ENCODE results near the gene ELF3.

The ELF3 gene

DNA sequence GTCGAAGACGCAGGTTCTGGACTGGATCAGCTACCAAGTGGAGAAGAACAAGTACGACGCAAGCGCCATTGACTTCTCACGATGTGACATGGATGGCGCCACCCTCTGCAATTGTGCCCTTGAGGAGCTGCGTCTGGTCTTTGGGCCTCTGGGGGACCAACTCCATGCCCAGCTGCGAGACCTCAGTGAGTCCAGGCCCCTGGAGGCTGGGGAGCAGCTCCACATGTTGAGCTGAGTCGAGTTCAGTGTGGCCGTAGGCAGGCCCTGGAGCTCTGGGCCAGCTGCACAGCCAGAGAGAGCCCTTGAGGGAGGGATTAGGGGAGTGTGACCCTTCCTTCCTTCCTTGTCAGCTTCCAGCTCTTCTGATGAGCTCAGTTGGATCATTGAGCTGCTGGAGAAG, 1.6 kb downstream of the ELF3 start:
- Histone ChIP-seq H3K4me1 (ENCODE audit: control insufficient read depth in 1 of 2, insufficient read depth in 2 of 2, low read length in 2 of 2) (no peaks in the 10 kb centered on the region), H3K27ac (ENCODE audit: low read length) (peak overlapping the region; percentile 97)

GRCh38 chr1:202012544-202013478, 2.4 kb downstream of the ELF3 start:
- no peaks in the 10 kb centered on the region for H3K4me1 ChIP-seq (ENCODE audit: control insufficient read depth in 1 of 2, insufficient read depth in 2 of 2, low read length in 2 of 2)
- no peaks in the 10 kb centered on the region for H3K9me3 ChIP-seq (ENCODE audit: control insufficient read depth in 1 of 2, low read length in 2 of 2)
- H3K36me3 ChIP-seq (ENCODE audit: control insufficient read depth in 1 of 2, insufficient read depth in 2 of 2, low read length in 2 of 2), result peaks cover 3 to 16% of the 10 kb centered on the region in 2 donors
- peak overlapping the region in 1 of 2 donors; percentile 72 for H3K4me3 ChIP-seq (ENCODE audit: low read depth in 1 of 2, low read length in 2 of 2)
- H3K27me3 ChIP-seq (ENCODE audit: low read depth, low read length), result no peaks in the 10 kb centered on the region
- H3K27ac ChIP-seq (ENCODE audit: low read length), result peak overlapping the region; percentile 97

More for the DNA sequence above, 1.6 kb downstream of the ELF3 start:
- Histone ChIP-seq H3K36me3 (ENCODE audit: control insufficient read depth in 1 of 2, insufficient read depth in 2 of 2, low read length in 2 of 2) (peaks cover 11 to 19% of the 10 kb centered on the region in 2 donors), H3K9me3 (ENCODE audit: control insufficient read depth in 1 of 2, low read length in 2 of 2) (no peaks in the 10 kb centered on the region), H3K27me3 (ENCODE audit: low read depth, low read length) (no peaks in the 10 kb centered on the region), H3K4me3 (ENCODE audit: low read depth in 1 of 2, low read length in 2 of 2) (peak overlapping the region in 1 of 2 donors; percentile 72)

DNA sequence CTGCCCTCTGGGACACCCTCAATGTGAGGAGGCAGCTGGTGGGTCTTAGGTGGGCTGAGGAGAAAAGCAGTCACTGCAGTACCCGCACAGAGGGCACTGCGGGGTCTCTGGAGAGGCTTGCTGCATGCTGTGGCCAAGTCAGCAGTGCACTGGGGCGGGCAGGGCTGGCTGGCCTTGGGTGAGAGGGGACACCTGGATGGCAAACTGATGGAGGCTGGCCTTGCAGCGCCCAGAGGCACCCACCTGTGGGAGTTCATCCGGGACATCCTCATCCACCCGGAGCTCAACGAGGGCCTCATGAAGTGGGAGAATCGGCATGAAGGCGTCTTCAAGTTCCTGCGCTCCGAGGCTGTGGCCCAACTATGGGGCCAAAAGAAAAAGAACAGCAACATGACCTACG, 3.2 kb downstream of the ELF3 start:
- peaks cover 0 to 16% of the 10 kb centered on the region in 2 donors for H3K36me3 ChIP-seq (ENCODE audit: control insufficient read depth in 1 of 2, insufficient read depth in 2 of 2, low read length in 2 of 2)
- peak overlapping the region in 1 of 2 donors; percentile 72 for H3K4me3 ChIP-seq (ENCODE audit: low read depth in 1 of 2, low read length in 2 of 2)
- no peaks in the 10 kb centered on the region for H3K27me3 ChIP-seq (ENCODE audit: low read depth, low read length)
- no peaks in the 10 kb centered on the region for H3K4me1 ChIP-seq (ENCODE audit: control insufficient read depth in 1 of 2, insufficient read depth in 2 of 2, low read length in 2 of 2)
- H3K27ac ChIP-seq (ENCODE audit: low read length), result peak overlapping the region; percentile 97
- no peaks in the 10 kb centered on the region for H3K9me3 ChIP-seq (ENCODE audit: control insufficient read depth in 1 of 2, low read length in 2 of 2)

DNA sequence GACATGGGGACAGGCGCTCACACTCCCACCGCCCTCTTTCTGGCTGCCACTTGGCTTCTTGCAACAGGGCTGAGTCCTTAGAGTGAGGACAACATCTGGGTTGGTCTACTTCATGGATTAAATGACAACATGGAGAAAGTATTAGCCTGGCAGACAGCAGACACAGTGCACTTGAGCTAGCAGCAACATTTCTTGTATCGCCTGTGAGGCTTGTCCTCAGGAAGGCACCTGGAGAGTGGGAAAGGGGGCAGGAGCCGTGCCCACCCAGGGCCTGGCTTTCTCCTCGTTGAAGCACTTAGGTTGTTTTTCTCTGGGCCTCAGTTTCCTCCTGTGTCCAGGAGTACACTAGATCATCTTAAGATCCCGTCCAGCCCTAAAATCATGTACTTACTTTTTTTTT, 3.7 kb downstream of the ELF3 start:
- H3K36me3 ChIP-seq (ENCODE audit: control insufficient read depth in 1 of 2, insufficient read depth in 2 of 2, low read length in 2 of 2), result peaks cover 0 to 16% of the 10 kb centered on the region in 2 donors
- H3K27ac ChIP-seq (ENCODE audit: low read length), result peak overlapping the region; percentile 97
- no peaks in the 10 kb centered on the region for H3K4me1 ChIP-seq (ENCODE audit: control insufficient read depth in 1 of 2, insufficient read depth in 2 of 2, low read length in 2 of 2)
- H3K4me3 ChIP-seq (ENCODE audit: low read depth in 1 of 2, low read length in 2 of 2), result peak overlapping the region in 1 of 2 donors; percentile 72
- H3K9me3 ChIP-seq (ENCODE audit: control insufficient read depth in 1 of 2, low read length in 2 of 2), result no peaks in the 10 kb centered on the region
- no peaks in the 10 kb centered on the region for H3K27me3 ChIP-seq (ENCODE audit: low read depth, low read length)

DNA sequence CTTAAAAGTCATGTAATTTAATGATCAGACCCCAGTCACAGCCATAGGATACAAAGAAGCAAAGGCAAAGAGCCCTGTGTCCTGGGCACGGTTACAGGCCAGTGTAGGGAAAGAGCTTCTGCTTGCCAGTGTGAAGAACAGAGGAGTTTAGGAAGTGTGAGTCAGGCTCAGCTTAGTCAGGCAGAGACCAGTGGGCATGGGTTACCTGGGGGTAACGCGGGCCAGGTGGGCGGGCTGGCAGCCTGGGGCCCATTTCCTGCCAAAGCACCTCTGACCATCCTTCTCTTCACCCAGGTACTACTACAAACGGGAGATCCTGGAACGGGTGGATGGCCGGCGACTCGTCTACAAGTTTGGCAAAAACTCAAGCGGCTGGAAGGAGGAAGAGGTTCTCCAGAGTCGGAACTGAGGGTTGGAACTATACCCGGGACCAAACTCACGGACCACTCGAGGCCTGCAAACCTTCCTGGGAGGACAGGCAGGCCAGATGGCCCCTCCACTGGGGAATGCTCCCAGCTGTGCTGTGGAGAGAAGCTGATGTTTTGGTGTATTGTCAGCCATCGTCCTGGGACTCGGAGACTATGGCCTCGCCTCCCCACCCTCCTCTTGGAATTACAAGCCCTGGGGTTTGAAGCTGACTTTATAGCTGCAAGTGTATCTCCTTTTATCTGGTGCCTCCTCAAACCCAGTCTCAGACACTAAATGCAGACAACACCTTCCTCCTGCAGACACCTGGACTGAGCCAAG, 4.7 kb downstream of the ELF3 start:
- Histone ChIP-seq H3K27me3 (ENCODE audit: low read depth, low read length) (no peaks in the 10 kb centered on the region), H3K9me3 (ENCODE audit: control insufficient read depth in 1 of 2, low read length in 2 of 2) (no peaks in the 10 kb centered on the region), H3K4me1 (ENCODE audit: control insufficient read depth in 1 of 2, insufficient read depth in 2 of 2, low read length in 2 of 2) (no peaks in the 10 kb centered on the region), H3K36me3 (ENCODE audit: control insufficient read depth in 1 of 2, insufficient read depth in 2 of 2, low read length in 2 of 2) (peaks cover 0 to 16% of the 10 kb centered on the region in 2 donors), H3K4me3 (ENCODE audit: low read depth in 1 of 2, low read length in 2 of 2) (peak overlapping the region in 1 of 2 donors; percentile 16), H3K27ac (ENCODE audit: low read length) (peak overlapping the region; percentile 97)

DNA sequence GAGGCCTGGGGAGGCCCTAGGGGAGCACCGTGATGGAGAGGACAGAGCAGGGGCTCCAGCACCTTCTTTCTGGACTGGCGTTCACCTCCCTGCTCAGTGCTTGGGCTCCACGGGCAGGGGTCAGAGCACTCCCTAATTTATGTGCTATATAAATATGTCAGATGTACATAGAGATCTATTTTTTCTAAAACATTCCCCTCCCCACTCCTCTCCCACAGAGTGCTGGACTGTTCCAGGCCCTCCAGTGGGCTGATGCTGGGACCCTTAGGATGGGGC, 5.2 kb downstream of the ELF3 start:
- Histone ChIP-seq H3K36me3 (ENCODE audit: control insufficient read depth in 1 of 2, insufficient read depth in 2 of 2, low read length in 2 of 2) (peaks cover 0 to 16% of the 10 kb centered on the region in 2 donors), H3K4me3 (ENCODE audit: low read depth in 1 of 2, low read length in 2 of 2) (peak overlapping the region in 1 of 2 donors; percentile 16), H3K9me3 (ENCODE audit: control insufficient read depth in 1 of 2, low read length in 2 of 2) (no peaks in the 10 kb centered on the region), H3K4me1 (ENCODE audit: control insufficient read depth in 1 of 2, insufficient read depth in 2 of 2, low read length in 2 of 2) (no peaks in the 10 kb centered on the region), H3K27ac (ENCODE audit: low read length) (peak overlapping the region; percentile 97), H3K27me3 (ENCODE audit: low read depth, low read length) (no peaks in the 10 kb centered on the region)

DNA sequence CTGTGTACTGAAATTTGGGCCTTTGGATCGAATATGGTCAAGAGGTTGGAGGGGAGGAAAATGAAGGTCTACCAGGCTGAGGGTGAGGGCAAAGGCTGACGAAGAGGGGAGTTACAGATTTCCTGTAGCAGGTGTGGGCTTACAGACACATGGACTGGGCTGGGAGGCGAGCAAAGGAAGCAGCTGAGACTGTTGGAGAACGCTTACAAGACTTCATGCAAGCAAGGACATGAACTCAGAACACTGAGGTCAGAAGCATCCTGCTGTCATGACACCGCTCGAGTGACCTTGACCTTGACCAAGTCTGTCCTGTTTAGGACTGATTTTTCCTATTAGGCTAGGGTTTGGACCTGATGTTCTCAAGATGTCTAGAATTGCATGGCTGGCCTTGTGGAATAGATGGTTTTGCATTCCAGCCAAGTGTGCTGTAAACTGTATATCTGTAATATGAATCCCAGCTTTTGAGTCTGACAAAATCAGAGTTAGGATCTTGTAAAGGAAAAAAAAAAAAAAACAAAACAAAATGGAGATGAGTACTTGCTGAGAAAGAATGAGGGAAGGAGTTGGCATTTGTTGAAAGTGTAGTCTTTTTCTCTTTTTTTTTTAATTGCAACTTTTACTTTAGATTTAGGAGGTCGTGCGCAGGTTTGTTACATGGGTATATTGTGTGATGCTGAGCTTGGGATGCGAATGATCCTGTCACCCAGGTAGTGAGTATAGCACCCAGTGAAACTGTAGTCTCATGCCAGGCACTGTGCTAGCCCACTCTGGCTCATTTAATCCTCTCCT, 5.8 kb downstream of the ELF3 start:
- H3K36me3 ChIP-seq (ENCODE audit: control insufficient read depth in 1 of 2, insufficient read depth in 2 of 2, low read length in 2 of 2), result peaks cover 0 to 16% of the 10 kb centered on the region in 2 donors
- no peaks in the 10 kb centered on the region for H3K27me3 ChIP-seq (ENCODE audit: low read depth, low read length)
- H3K4me3 ChIP-seq (ENCODE audit: low read depth in 1 of 2, low read length in 2 of 2), result peak overlapping the region in 1 of 2 donors; percentile 16
- no peaks in the 10 kb centered on the region for H3K9me3 ChIP-seq (ENCODE audit: control insufficient read depth in 1 of 2, low read length in 2 of 2)
- H3K4me1 ChIP-seq (ENCODE audit: control insufficient read depth in 1 of 2, insufficient read depth in 2 of 2, low read length in 2 of 2), result no peaks in the 10 kb centered on the region
- peak overlapping the region; percentile 97 for H3K27ac ChIP-seq (ENCODE audit: low read length)

DNA sequence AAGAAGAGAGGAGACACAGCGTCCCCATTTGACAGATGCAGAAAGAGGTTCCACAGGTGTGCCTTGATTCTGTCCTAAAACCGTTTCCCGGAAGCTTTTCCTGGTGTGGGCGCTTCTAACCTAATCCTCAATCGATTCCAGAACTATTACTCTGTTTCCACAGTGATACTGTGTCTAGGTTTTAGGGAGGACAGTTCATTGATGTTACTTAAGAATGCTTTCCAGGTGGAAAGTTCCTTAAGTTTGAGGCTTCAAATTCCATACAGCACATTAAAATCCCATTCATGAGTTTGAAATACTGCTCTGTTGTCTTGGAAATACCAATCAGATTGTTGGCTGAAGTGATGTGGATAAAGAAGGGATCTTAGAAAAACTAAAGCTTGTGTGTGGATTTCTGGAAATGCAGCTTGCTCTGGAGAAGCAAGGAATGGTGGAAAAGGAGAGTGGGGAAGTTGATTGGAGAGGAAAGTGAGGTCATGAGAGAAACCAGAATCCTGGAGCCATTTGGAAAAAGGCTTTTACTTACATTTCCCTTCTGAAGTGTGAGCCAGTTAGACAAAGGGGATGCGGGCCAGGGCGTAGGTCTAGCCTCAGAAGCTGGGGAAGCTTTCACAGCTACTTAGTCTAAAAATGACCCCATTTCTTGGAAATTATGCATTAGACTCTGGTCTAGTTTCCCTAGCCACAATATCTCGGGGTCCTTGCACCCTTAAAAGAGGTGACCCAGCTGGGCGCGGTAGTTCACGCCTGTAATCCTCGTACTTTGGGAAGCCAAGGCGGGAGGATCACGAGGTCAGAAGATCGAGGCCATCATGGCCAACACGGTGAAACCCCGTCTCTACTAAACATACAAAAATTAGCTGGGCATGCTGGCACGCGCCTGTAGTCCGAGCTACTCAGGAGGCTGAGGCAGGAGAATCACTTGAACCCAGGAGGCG, 6.7 kb downstream of the ELF3 start:
- Histone ChIP-seq H3K9me3 (ENCODE audit: control insufficient read depth in 1 of 2, low read length in 2 of 2) (no peaks in the 10 kb centered on the region), H3K27ac (ENCODE audit: low read length) (peak overlapping the region; percentile 97), H3K4me3 (ENCODE audit: low read depth in 1 of 2, low read length in 2 of 2) (no peak overlapping the region), H3K4me1 (ENCODE audit: control insufficient read depth in 1 of 2, insufficient read depth in 2 of 2, low read length in 2 of 2) (no peaks in the 10 kb centered on the region), H3K27me3 (ENCODE audit: low read depth, low read length) (no peaks in the 10 kb centered on the region), H3K36me3 (ENCODE audit: control insufficient read depth in 1 of 2, insufficient read depth in 2 of 2, low read length in 2 of 2) (peaks cover 0 to 16% of the 10 kb centered on the region in 2 donors)

DNA sequence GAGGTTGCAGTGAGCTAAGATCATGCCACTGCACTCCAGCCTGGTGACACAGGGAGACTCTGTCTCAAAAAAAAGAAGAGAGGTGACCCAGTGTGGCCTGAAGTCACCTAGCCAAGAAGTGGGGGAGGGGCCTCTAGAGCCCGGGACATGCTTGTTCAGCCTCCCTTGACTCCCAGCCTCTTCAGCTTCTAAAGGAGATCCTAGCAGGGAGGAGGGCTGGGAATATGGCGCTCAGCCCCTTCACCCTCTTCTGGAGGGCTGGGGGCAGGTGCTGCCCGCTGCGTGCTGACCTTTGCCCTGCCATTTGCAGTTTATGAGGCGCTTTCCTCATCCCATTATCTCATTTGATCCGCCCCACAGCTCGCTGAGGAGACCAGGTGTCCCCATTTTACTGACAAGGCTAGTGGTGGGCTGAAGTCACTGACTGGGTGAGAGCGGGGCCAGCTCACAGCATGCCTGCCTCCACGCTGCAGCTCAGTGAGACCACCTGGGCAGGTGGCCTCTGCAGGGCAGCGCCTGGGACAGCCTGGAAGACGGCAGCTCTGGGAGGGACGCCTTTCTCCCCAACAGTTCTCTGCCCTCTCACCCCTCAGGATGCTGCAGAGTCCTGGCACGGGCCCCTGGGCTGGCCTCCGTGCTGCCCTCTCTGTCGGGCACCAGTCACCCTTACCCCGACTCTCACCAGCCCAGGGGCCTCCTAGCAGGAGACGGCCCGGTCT, 7.5 kb downstream of the ELF3 start:
- no peaks in the 10 kb centered on the region for H3K9me3 ChIP-seq (ENCODE audit: control insufficient read depth in 1 of 2, low read length in 2 of 2)
- no peak overlapping the region for H3K4me3 ChIP-seq (ENCODE audit: low read depth in 1 of 2, low read length in 2 of 2)
- no peaks in the 10 kb centered on the region for H3K4me1 ChIP-seq (ENCODE audit: control insufficient read depth in 1 of 2, insufficient read depth in 2 of 2, low read length in 2 of 2)
- H3K27me3 ChIP-seq (ENCODE audit: low read depth, low read length), result no peaks in the 10 kb centered on the region
- H3K27ac ChIP-seq (ENCODE audit: low read length), result peak overlapping the region; percentile 68
- peaks cover 0 to 16% of the 10 kb centered on the region in 2 donors for H3K36me3 ChIP-seq (ENCODE audit: control insufficient read depth in 1 of 2, insufficient read depth in 2 of 2, low read length in 2 of 2)
